Osteoblast (primary cell): Measurements from ENCODE around the gene MIDN. TPM values are rescaled to one million over a fixed set of nuclear protein-coding genes. Genes with fewer than 3 reads are reported as not detected.
A peak's percentile ranks its signal among the peaks of the same experiment; 100 is the strongest.

ENCODE experiments used
- DNase-seq: peaks from one replicate; pipeline ENCODE4 v3.0.0; 2011; ENCODE audit warnings: low spot score, mixed read lengths; ENCODE audit not compliant: insufficient read length; ENCODE audit errors: missing footprints
- H2AFZ ChIP-seq: 2 replicates; pipeline ENCODE4 v1.6.0; 2011; ENCODE audit warnings: mild to moderate bottlenecking, low read length
- H3K27ac ChIP-seq: 2 replicates; pipeline ENCODE4 v1.5.1; 2011; ENCODE audit warnings: mild to moderate bottlenecking, low read depth, low read length, moderate library complexity
- H3K27me3 ChIP-seq: 2 replicates; pipeline ENCODE4 v1.6.0; 2012; ENCODE audit warnings: mild to moderate bottlenecking, control low read depth, inconsistent platforms, low read length, moderate library complexity; ENCODE audit not compliant: insufficient read depth
- H3K36me3 ChIP-seq: 2 replicates; pipeline ENCODE4 v1.5.1; 2011; ENCODE audit warnings: mild to moderate bottlenecking, low read length, control low read depth, moderate library complexity; ENCODE audit not compliant: insufficient read depth
- H3K4me1 ChIP-seq: 2 replicates; pipeline ENCODE4 v1.5.1; 2011; ENCODE audit warnings: mild to moderate bottlenecking, low read length, control low read depth, moderate library complexity; ENCODE audit not compliant: insufficient read depth
- H3K4me2 ChIP-seq: 2 replicates; pipeline ENCODE4 v1.6.0; 2011; ENCODE audit warnings: mild to moderate bottlenecking, low read length; ENCODE audit not compliant: insufficient read depth
- H3K4me3 ChIP-seq: fragments of 200-600 bp; sonication (generic); 3 replicates; pipeline ENCODE4 v1.5.1; 2012; ENCODE audit warnings: mild to moderate bottlenecking, low read length, inconsistent platforms; ENCODE audit not compliant: insufficient read depth
- H3K79me2 ChIP-seq: 2 replicates; pipeline ENCODE4 v1.6.0; 2012; ENCODE audit warnings: mild to moderate bottlenecking, low read length, control low read depth, inconsistent platforms; ENCODE audit not compliant: insufficient read depth
- H3K9me3 ChIP-seq: 2 replicates; pipeline ENCODE4 v1.5.1; 2011; ENCODE audit warnings: low read depth, low read length, control low read depth
- H4K20me1 ChIP-seq: 2 replicates; pipeline ENCODE4 v1.6.0; 2012; ENCODE audit warnings: mild to moderate bottlenecking, low read length, control low read depth; ENCODE audit not compliant: insufficient read depth
- total RNA-seq: library from RNA; depleted of rRNA; stranded (reverse); fragments of >200 nt; gene quantifications from 2 replicates; pipeline ENCODE4 v1.2.3, GENCODE V29; 2012
- TF ChIP-seq, protein P1 (sequence below): IDR thresholded peaks from 2 replicates; pipeline ENCODE4 v1.5.1; 2011; ENCODE audit warnings: mild to moderate bottlenecking, low read depth, low read length, moderate library complexity; ENCODE audit errors: extremely low read depth

The MIDN gene
- total RNA-seq, 1 donor = 19.9 TPM

DNA sequence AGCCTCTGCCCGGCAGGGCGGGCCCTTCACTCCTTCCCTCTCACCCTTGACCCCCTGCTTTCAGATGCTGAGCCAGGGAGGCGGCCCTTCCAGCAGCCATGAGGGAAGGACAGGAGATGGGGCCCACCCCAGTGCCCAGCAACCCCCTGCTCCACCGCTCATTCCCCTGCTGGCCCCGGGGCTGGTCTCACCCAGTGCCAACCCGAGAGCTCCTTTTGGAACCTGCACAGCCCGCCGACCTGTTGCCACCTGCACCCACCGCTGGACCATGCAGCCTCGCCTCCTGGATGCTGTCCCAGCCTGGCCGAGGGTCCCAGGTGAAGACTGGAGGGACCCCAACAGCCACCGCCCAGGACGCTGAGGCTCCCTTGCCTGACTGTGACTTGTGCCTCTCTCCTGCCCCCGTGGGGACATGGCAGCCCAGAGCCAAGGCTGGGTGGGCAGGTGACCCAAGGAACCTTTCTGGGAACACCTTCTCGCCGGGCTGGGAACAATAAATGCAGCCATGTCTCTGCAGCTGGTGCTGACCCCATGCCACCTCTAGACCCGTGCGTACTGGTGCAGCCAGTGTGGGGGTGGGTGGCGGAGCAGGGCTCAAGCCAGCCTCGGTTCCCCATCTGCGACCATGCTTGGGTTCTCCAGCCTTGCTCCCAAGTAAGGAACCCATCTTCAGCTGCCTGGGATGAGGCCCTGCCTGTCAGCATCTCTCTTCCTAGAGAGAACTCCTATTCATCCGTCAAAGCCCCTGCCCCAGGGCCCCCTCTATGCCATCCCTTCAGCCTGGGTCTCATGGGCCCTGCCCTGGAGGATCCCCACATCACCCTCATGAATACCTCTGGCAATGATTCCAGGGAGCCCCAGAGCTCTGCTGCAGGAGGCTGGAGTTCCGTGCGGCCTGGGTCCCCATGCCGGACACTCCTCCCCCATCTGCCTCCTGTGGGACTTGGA lies 30.6 kb downstream of the MIDN start:
- Histone ChIP-seq H3K27me3 (peaks cover 5% of the 10 kb centered on the region), H4K20me1 (peaks cover 20% of the 10 kb centered on the region), H3K36me3 (peaks cover 32% of the 10 kb centered on the region), H3K79me2 (peaks cover 21% of the 10 kb centered on the region), H2AFZ (no peak overlapping the region), H3K27ac (no peak overlapping the region), H3K4me3 (no peak overlapping the region), H3K9me3 (no peaks in the 10 kb centered on the region), H3K4me1 (peaks cover 18% of the 10 kb centered on the region), H3K4me2 (no peak overlapping the region)
- TF ChIP-seq, protein P1, sequence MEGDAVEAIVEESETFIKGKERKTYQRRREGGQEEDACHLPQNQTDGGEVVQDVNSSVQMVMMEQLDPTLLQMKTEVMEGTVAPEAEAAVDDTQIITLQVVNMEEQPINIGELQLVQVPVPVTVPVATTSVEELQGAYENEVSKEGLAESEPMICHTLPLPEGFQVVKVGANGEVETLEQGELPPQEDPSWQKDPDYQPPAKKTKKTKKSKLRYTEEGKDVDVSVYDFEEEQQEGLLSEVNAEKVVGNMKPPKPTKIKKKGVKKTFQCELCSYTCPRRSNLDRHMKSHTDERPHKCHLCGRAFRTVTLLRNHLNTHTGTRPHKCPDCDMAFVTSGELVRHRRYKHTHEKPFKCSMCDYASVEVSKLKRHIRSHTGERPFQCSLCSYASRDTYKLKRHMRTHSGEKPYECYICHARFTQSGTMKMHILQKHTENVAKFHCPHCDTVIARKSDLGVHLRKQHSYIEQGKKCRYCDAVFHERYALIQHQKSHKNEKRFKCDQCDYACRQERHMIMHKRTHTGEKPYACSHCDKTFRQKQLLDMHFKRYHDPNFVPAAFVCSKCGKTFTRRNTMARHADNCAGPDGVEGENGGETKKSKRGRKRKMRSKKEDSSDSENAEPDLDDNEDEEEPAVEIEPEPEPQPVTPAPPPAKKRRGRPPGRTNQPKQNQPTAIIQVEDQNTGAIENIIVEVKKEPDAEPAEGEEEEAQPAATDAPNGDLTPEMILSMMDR = no peak
- no peak for DNase-seq

DNA sequence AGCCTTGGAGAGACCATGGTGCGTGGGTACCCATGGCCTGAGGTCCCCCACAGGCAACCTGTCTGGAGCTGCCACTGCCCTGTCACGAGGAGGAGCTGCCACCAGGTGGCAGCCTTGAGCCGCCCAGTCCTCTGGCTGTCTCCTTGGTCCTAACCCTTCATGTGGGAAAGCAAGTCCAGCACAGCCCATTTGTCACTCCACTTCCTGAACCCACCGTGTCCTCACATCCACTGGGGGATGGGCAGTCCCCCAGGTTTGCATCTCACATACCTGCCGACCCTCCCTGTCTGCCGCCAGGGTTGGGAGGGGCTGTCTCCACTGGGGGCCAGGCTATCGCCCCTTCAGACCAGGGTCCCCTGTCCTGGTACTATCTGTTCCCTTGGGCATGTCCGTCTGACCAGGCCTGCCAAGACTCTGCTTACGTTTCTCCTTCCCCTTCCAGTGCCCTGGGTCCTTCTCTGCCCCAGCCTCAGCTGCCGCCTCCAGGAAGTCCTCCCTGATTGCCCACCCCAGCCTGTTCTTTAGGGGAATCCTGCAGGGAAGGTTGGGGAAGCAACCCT lies 31.5 kb downstream of the MIDN start:
- peak; percentile 100 for DNase-seq

DNA sequence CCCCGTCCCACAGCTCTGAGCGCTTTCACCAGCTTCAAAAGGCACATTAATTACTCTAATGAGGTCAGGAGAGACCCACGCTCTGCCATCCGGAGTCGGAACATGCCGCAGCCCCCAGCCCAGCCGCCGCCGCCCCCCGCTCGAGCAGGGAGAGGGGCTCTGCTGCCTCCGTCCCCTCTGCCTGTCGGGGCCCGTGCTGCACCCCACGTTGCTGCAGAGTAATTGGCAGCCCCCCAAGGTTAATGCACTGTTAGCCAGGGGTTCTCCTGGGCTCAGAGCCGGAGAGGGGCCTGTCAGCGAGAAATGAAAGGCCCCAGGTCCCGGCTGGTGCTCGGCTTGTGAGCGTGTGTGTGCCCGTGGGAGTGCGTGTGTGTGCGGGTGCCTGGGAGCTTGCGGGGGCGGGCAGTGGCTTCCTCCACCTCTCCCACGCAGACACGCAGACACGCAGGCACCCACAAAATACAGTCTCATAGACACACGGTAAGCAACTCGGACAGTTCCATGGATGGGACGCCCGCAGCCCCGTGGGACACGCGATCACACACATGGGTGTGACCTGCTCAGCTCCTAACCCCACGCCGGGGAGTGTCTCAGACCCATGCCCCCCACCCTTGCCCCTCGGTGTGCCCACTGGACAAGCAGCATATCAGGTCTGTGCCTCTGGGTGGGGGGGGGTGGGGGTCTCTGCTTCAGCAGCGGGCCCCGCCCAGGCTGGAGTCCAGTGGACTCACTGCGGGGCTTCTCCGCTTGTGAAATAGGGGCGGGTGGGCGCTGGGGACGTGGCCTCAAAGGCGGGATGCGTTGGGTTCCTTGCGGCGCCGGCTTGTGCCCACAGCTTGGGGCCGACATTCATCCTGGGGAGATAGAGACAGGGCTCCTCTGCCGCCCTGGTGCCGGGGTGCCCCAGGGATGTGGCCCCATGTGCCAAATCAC lies 32.5 kb downstream of the MIDN start:
- H4K20me1 ChIP-seq = peaks cover 14% of the 10 kb centered on the region
- DNase-seq = no peak
- peaks cover 23% of the 10 kb centered on the region for H3K36me3 ChIP-seq

More for the DNA sequence above, 31.5 kb downstream of the MIDN start:
- peaks cover 13% of the 10 kb centered on the region for H3K79me2 ChIP-seq
- no peak overlapping the region for H2AFZ ChIP-seq
- no peak overlapping the region for H3K27ac ChIP-seq
- no peak overlapping the region for H3K4me2 ChIP-seq
- no peak overlapping the region for H3K4me3 ChIP-seq
- peaks cover 15% of the 10 kb centered on the region for H4K20me1 ChIP-seq
- TF ChIP-seq, protein P1 = peak; percentile 92
- H3K27me3 ChIP-seq = peaks cover 14% of the 10 kb centered on the region
- peaks cover 10% of the 10 kb centered on the region for H3K4me1 ChIP-seq
- peaks cover 23% of the 10 kb centered on the region for H3K36me3 ChIP-seq
- H3K9me3 ChIP-seq = no peaks in the 10 kb centered on the region

More for the DNA sequence above, 32.5 kb downstream of the MIDN start:
- Histone ChIP-seq H3K4me1 (peaks cover 10% of the 10 kb centered on the region), H3K4me2 (no peak overlapping the region), H3K9me3 (no peaks in the 10 kb centered on the region), H2AFZ (no peak overlapping the region), H3K27ac (no peak overlapping the region), H3K4me3 (no peak overlapping the region), H3K79me2 (peaks cover 13% of the 10 kb centered on the region), H3K27me3 (peaks cover 20% of the 10 kb centered on the region)
- TF ChIP-seq, protein P1 = no peak
